ENCODE measurements around the gene ZNF609. TPM values are rescaled to one million over a fixed set of nuclear protein-coding genes. Genes with fewer than 3 reads are reported as not detected.

Gene ZNF609
- total RNA-seq, 4 donors from 2014 or later, result 38.3 to 53.7 (median 45.3) TPM

GRCh38 chr15:64682255-64682654, 221.9 kb downstream of the ZNF609 start:
- peak overlapping the region in 1 of 4 donors; percentile 17 for H3K27ac ChIP-seq (replicated peaks in 1 of 4)

GRCh38 chr15:64683378-64683777, 223.0 kb downstream of the ZNF609 start:
- Histone ChIP-seq H3K9me3 (no peaks in the 10 kb centered on the region), H3K27ac (replicated peaks in 1 of 4) (peak overlapping the region; percentile 5 to 31 (median 16)), H3K4me1 (peaks cover 24 to 54% (median 35%) of the 10 kb centered on the region in 4 donors), H3K4me3 (no peak overlapping the region), H3K36me3 (peaks cover 27 to 97% (median 83%) of the 10 kb centered on the region in 4 donors), H3K27me3 (no peaks in the 10 kb centered on the region)
- intact Hi-C loops (cut with DNase I), result no loop called here
- no peak for TF ChIP-seq EP300 (IDR thresholded peaks at IDR 0.05)
- peak in 1 of 2 donors; percentile 15 for TF ChIP-seq POLR2AphosphoS5 (IDR thresholded peaks at IDR 0.05)
- TF ChIP-seq CTCF (IDR thresholded peaks at IDR 0.05), result no peak
- TF ChIP-seq POLR2A (IDR thresholded peaks at IDR 0.05; ENCODE audit: low read depth), result no peak
- 65% methylated on average over 3 of the region's 3 CpGs for WGBS
- DNase-seq (ENCODE audit: extremely low spot score), result no peak

More at GRCh38 chr15:64682255-64682654, 221.9 kb downstream of the ZNF609 start:
- no peak for DNase-seq (ENCODE audit: extremely low spot score)
- WGBS, result 81% methylated on average over 3 of the region's 3 CpGs
- H3K27me3 ChIP-seq, result no peaks in the 10 kb centered on the region
- peaks cover 13 to 42% (median 24%) of the 10 kb centered on the region in 4 donors for H3K4me1 ChIP-seq
- H3K9me3 ChIP-seq, result no peaks in the 10 kb centered on the region
- no peak overlapping the region for H3K4me3 ChIP-seq
- no peak for TF ChIP-seq POLR2A (IDR thresholded peaks at IDR 0.05; ENCODE audit: low read depth)
- no peak for TF ChIP-seq EP300 (IDR thresholded peaks at IDR 0.05)
- no peak for TF ChIP-seq POLR2AphosphoS5 (IDR thresholded peaks at IDR 0.05)
- no peak for TF ChIP-seq CTCF (IDR thresholded peaks at IDR 0.05)
- intact Hi-C loops (cut with DNase I), result no loop called here
- H3K36me3 ChIP-seq, result peaks cover 33 to 95% (median 79%) of the 10 kb centered on the region in 4 donors

GRCh38 chr15:64685230-64685888, 225.0 kb downstream of the ZNF609 start:
- WGBS, result 36% methylated on average over 4 of the region's 4 CpGs
- Histone ChIP-seq H3K36me3 (peaks cover 27 to 97% (median 82%) of the 10 kb centered on the region in 4 donors), H3K9me3 (no peaks in the 10 kb centered on the region), H3K27ac (replicated peaks in 1 of 4) (peak overlapping the region in 3 of 4 donors; percentile 0 to 35 (median 3)), H3K4me1 (peaks cover 38 to 71% (median 51%) of the 10 kb centered on the region in 4 donors), H3K4me3 (no peak overlapping the region), H3K27me3 (no peaks in the 10 kb centered on the region)
- DNase-seq (ENCODE audit: extremely low spot score), result no peak
- intact Hi-C loops (cut with DNase I), result loop anchor here (2.0 to 5.0 kb wide), 3 partner anchors 122 to 261 kb away; no protein-coding TSS in a partner anchor
- no peak for TF ChIP-seq POLR2AphosphoS5 (IDR thresholded peaks at IDR 0.05)
- TF ChIP-seq POLR2A (IDR thresholded peaks at IDR 0.05; ENCODE audit: low read depth), result no peak
- TF ChIP-seq CTCF (IDR thresholded peaks at IDR 0.05), result no peak
- TF ChIP-seq EP300 (IDR thresholded peaks at IDR 0.05), result no peak

- Histone ChIP-seq H3K4me3 (no peak overlapping the region), H3K27me3 (no peaks in the 10 kb centered on the region), H3K9me3 (no peaks in the 10 kb centered on the region), H3K4me1 (peaks cover 45 to 78% (median 57%) of the 10 kb centered on the region in 4 donors), H3K27ac (replicated peaks in 1 of 4) (peak overlapping the region; percentile 22 to 85 (median 44)), H3K36me3 (peaks cover 22 to 97% (median 82%) of the 10 kb centered on the region in 4 donors)
- TF ChIP-seq POLR2AphosphoS5 (IDR thresholded peaks at IDR 0.05), result peak in 1 of 2 donors; percentile 26
- peak; percentile 59 to 84 (median 70) for TF ChIP-seq CTCF (IDR thresholded peaks at IDR 0.05)
- TF ChIP-seq POLR2A (IDR thresholded peaks at IDR 0.05; ENCODE audit: low read depth), result no peak
- DNase-seq (ENCODE audit: extremely low spot score), result no peak
- intact Hi-C loops (cut with DNase I), result loop anchor here (1.0 to 5.0 kb wide), 3 partner anchors 42 to 221 kb away; no protein-coding TSS in a partner anchor
- WGBS, result 57% methylated on average over 10 of the region's 10 CpGs
These were observed 225.9 kb downstream of the ZNF609 start for GRCh38 chr15:64686130-64686735.
